ENCODE measurements around the gene GRID1.
"Not testable (repeated sequence)": the region's sequence is repeated elsewhere in the genome, so short reads cannot be mapped to it uniquely, and the experiment has no call there.

Gene GRID1

GRCh38 chr10:86187499-86188239 lies 178.9 kb downstream of the GRID1 start:
- no peak for DNase-seq

GRCh38 chr10:86186633-86187032 lies 180.0 kb downstream of the GRID1 start:
- DNase-seq, result no peak

- no peak for DNase-seq
Measured at GRCh38 chr10:86182595-86182994, 184.0 kb downstream of the GRID1 start.

GRCh38 chr10:86182150-86182549 lies 184.4 kb downstream of the GRID1 start:
- no peak for DNase-seq

- DNase-seq, result no peak
Measured at GRCh38 chr10:86180861-86181260, 185.7 kb downstream of the GRID1 start.

- DNase-seq, result no peak
Measured at GRCh38 chr10:86179961-86180360, 186.6 kb downstream of the GRID1 start.

GRCh38 chr10:86179153-86179524 lies 187.5 kb downstream of the GRID1 start:
- no peak for DNase-seq

GRCh38 chr10:86178401-86179152 lies 188.0 kb downstream of the GRID1 start:
- peak; percentile 31 to 51 for DNase-seq

GRCh38 chr10:86177537-86178155 lies 188.9 kb downstream of the GRID1 start:
- DNase-seq, result no peak

GRCh38 chr10:86176850-86177536 lies 189.6 kb downstream of the GRID1 start:
- no peak for DNase-seq

GRCh38 chr10:86175476-86175875 lies 191.1 kb downstream of the GRID1 start:
- DNase-seq, result not testable (repeated sequence)

- DNase-seq, result no peak
Measured at GRCh38 chr10:86172301-86172700, 194.3 kb downstream of the GRID1 start.

GRCh38 chr10:86170255-86171108 lies 196.1 kb downstream of the GRID1 start:
- DNase-seq, result peak; percentile 64 to 81

GRCh38 chr10:86169506-86170254 lies 196.9 kb downstream of the GRID1 start:
- DNase-seq, result no peak

- no peak for DNase-seq
Measured at GRCh38 chr10:86169066-86169465, 197.5 kb downstream of the GRID1 start.

- no peak for DNase-seq
Measured at GRCh38 chr10:86168256-86168655, 198.3 kb downstream of the GRID1 start.

GRCh38 chr10:86167762-86168128 lies 198.8 kb downstream of the GRID1 start:
- DNase-seq, result no peak

GRCh38 chr10:86167121-86167761 lies 199.4 kb downstream of the GRID1 start:
- DNase-seq, result no peak

- no peak for DNase-seq
Measured at GRCh38 chr10:86165666-86166065, 200.9 kb downstream of the GRID1 start.

- DNase-seq, result no peak
Measured at GRCh38 chr10:86164960-86165630, 201.5 kb downstream of the GRID1 start.

Data from inflammatory macrophage (primary cell).